ENCODE results near the gene ACTR8.
"Not testable (repeated sequence)": the region's sequence is repeated elsewhere in the genome, so short reads cannot be mapped to it uniquely, and the experiment has no call there.

Gene ACTR8, protein sequence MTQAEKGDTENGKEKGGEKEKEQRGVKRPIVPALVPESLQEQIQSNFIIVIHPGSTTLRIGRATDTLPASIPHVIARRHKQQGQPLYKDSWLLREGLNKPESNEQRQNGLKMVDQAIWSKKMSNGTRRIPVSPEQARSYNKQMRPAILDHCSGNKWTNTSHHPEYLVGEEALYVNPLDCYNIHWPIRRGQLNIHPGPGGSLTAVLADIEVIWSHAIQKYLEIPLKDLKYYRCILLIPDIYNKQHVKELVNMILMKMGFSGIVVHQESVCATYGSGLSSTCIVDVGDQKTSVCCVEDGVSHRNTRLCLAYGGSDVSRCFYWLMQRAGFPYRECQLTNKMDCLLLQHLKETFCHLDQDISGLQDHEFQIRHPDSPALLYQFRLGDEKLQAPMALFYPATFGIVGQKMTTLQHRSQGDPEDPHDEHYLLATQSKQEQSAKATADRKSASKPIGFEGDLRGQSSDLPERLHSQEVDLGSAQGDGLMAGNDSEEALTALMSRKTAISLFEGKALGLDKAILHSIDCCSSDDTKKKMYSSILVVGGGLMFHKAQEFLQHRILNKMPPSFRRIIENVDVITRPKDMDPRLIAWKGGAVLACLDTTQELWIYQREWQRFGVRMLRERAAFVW

DNA sequence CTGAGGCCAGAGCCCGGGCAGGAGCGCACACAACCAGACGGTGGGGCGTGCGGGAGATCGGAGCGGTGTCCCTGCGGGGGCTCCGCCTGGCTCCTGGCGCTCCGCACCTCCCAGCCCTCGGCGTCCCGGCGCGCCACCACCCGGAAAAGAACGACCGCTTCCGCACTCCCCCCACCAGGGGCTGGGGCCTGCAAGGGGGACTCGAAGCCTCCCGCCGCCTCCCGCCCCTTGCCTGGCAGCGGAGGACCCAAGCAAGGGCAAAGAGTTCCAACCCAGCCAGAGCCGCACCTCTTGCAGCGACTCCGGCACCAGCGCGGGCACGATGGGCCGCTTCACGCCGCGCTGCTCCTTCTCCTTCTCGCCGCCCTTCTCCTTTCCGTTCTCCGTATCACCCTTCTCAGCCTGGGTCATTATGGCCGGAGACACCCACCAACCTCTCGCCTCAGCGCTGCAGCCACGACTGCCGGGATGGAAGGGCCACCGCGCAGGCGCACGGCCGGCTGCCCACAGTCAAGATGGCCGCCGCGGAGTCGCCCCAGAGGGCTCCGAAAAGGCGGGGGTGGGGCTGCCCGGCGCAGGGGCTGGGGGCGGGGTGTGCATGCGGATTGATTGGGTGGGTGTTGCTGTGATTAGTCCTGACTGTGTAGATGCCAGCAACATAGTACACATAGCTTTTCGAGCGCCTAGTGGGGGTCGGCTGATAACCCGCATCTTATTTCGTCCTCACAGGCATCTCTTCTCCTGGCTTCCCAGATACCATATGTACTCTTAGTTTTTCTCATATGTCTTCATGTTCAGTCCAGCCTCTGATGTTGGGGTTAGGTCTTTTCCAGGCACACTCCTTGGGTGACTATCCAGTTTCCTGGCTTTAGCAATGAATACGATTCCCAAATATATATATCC is at the start of gene ACTR8:
Gene ACTR8, minus strand, starts transcription at position 462 of the 903 bp plus-strand sequence. Its CDS starts 51 bp downstream, at position 411.
- peak; percentile 90 for DNase-seq

DNA sequence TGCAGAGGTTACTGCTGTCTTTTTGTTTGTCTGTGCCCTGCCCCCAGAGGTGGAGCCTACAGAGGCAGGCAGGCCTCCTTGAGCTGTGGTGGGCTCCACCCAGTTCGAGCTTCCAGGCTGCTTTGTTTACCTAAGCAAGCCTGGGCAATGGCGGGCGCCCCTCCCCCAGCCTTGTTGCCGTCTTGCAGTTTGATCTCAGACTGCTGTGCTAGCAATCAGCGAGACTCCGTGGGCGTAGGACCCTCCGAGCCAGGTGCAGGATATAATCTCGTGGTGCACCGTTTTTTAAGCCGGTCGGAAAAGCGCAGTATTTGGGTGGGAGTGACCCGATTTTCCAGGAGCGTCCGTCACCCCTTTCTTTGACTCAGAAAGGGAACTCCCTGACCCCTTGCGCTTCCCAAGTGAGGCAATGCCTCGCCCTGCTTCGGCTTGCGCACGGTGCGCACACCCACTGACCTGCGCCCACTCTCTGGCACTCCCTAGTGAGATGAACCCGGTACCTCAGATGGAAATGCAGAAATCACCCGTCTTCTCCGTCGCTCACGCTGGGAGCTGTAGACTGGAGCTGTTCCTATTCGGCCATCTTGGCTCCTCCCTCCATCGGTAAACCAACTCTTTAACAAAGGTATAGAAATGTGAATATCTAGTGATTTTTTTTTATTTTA is 45.4 kb upstream of the ACTR8 start:
- not testable (repeated sequence) for DNase-seq

DNA sequence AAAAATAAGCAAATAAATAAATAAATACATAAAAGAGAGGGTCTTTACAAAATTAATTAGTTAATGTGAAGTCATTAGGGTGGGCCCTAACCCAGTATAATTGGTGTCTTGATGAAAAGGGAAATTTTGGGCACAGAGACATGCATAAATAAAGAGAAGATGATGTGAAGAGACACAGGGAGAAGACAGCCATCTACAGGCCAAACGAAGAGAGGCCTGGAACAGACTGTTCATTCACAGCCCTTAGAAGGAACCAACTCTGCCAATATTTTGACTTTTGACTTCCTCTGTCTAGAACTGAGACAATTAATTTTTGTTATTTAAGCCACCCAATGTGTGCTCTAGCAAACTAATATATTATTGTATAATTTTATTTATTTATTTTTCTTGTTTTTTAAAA is 39.3 kb upstream of the ACTR8 start:
- DNase-seq: peak; percentile 39

GRCh38 chr3:53919741-53920140 is 37.8 kb upstream of the ACTR8 start:
- no peak for DNase-seq

DNA sequence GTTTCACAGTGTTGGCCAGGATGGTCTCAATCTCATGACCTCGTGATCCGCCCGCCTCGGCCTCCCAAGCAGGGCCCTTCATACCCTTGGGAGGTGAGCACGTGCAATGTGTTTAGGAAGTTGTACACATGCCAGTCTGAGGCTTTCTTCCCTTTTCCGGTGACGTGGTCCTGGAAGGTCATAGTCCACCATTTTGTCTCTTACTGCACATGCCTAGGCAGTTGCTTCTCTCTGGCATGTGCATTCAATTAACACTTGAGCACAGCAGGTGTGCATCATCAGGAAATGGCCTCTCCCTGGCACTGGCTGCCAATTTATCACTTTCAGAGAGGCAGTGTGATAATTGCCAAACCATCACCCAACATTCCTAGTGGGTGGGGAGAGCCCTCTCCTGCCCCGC is 31.4 kb upstream of the ACTR8 start:
- DNase-seq: no peak

DNA sequence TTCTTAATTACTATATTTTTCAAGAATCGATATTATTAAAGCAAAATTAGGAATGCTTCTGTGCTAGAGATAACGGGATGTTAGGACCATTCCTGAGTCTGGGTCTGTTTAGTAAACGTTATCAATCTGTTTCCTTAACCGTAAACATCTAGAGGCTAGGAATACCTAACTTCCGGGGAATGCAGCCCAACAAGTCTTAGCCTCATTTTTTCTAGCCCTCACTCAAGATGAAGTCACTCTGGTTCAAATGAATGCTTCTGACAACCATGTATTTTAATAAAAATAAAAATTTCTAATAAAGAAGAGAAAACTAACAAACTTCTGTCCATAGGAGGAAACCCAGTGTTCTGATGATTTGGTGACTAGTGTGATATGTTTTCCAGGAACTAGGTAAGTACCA is 20.8 kb upstream of the ACTR8 start:
- DNase-seq: no peak

GRCh38 chr3:53902067-53902466 is 20.1 kb upstream of the ACTR8 start:
- no peak for DNase-seq

DNA sequence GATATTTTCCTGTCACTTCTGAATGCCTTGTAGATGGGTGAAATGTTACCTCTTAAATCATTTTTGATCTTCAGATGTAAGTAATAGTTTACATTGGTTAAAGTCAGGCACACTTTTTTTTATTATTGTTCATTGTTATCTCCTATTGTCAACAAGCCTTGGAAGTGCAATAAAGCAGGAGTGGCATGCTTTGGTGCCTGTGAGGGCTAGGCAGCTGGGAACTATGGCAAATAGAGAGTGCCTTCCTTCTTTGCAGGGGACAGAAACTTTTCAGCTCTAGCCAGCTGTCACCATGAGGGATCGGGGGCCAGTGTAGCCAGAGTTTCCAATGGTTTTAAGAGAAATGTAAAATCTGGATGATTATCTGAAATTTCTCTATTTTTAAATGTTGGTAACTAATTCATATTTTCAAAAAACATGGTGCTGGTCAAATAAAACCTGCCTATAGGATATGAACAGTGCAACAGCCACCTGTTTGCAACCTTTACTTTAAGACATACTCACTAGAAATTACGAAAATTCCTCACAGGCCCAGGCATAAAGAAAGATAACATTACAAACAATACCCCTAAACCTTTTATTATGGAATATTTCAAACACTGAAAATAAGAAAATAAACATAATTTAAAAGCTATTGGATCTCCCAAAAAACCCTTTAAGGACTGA is 18.8 kb upstream of the ACTR8 start:
- DNase-seq: no peak

- DNase-seq: no peak
These were observed 17.8 kb upstream of the ACTR8 start for GRCh38 chr3:53899750-53900149.

- DNase-seq: no peak
These were observed 10.3 kb upstream of the ACTR8 start for GRCh38 chr3:53892286-53892637.

DNA sequence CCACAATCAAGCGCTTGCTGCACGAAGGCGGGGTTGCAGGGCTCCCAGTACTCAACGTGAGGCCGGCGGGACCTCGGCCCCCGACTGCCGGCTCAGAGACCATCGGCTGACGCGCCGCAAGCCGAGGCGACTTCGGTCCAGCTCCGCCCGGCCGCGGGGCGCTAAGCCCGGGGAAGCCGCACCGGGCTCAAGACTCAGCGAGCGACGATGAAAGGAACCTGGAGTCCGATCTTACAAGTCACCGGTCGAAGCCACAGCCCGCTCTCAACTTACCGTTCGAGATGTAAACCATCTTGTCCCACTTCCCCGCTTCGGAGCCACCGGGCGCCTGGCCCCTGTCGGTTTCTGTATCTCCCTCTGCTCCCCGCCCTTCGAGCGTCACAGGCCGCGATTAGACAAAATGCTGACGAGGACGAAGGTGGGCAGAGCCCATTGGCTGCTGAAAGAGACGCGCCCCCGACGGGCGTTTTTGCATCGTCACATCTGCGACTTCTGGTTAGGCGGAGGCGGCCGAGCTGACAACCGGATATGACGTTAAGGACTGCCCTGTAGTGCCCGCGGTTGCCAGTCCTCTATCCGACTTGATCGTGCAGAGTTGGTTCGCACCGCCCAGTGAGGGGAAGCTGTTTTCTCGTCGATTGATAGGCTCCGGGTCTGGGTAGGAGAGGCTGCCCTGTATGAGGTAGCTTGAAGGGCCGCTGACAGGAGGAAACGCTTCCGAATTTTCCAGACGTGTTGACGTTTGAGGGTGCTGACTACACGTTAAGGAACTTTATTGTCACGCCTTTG is 9.7 kb upstream of the ACTR8 start, which contains the start of gene SELENOK:
Gene SELENOK, minus strand, starts transcription at position 363 of the 789 bp plus-strand sequence.
- DNase-seq: peak; percentile 99

DNA sequence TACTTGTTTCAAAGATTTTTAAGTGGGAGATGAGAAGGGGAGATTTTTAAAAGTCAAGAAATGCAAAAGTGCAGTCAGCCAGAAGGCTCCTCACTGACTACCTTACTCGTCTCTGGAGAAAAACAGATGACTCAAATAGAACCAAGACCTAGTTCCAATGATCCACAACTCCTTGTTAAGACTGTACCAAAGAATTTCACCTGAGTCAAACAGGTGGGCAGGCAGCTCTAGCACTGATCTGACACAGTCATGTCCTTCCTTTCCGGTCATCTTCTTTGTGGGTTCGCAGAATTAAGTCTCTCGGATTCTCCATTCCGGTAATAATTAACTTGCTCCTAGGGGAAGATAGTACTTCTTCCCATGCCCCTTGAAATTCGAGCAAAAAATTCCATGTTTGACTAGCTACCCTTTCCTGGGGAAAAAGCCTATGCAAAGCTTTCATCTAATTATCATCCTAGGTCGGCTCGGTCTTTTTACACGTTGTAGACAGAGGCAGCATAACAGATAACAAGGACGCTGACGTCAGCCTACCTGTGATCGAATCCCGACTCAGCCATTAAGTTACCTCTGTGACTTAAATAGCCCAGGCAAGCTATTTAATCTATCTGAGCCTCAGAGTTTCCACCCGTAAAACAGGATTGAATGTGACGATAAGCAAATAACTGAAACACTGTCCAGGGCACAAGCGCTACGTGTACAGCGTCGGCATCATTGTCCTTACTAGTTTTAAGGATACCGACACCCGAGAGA is 8.9 kb upstream of the ACTR8 start:
- peak; percentile 69 for DNase-seq

DNA sequence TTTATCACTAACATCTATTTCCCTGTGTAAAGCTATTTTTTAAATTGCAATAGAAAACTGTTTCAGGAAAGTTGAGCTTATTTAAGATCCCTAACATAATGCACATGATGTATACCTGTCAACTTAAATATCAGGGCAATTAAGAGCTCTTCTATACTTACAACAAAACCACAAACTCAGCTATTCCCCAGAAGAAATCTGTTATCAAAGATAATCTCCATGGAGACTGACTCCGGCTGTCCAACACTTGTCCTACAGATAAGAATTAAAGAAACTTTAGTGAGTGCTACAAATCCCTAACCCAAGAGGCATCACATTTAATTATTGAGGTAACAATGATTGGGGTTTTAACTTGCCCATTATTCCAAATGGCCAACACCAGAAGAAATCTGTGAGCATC is 6.3 kb upstream of the ACTR8 start:
- DNase-seq: peak; percentile 83

DNA sequence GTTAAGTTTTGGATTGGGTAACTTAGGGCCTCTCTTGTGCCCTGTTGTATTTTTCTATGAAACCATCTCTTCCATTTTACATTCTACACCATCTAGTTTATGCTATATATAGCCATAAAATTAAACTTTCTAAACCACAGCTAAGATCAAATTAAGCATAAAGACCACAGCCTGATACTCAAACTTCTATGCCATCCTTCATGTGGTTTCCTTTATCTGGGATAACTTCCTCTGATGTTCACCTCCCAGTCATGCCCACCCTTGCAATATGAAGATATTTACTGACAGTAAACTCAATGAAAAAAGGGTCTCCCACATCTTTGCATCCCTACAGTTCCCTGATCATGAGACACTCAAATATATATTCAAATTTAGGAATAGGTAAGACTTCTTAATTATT is 5.5 kb upstream of the ACTR8 start:
- DNase-seq: no peak

- no peak for DNase-seq
These were observed 3.3 kb upstream of the ACTR8 start for GRCh38 chr3:53885239-53885638.

DNA sequence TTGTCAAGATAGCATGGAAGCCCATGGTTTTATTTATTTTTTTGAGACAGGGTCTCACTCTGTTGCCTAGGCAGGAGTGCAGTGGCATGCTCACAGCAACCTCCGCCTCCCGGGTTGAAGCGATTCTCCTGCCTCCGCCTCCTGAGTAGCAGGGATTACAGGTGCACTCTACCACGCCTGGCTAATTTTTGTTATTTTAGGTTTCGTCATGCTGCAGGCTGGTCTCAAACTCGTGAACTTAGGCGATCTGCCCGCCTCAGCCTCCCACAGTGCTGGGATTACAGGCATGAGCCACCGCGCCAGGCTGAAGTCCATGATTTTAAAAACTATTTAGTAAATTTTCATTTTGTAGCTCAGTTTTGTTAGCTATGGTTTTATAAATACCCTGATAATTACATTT is 2.7 kb upstream of the ACTR8 start:
- no peak for DNase-seq

- DNase-seq: no peak
These were observed 1.1 kb upstream of the ACTR8 start for GRCh38 chr3:53883008-53883407.

DNA sequence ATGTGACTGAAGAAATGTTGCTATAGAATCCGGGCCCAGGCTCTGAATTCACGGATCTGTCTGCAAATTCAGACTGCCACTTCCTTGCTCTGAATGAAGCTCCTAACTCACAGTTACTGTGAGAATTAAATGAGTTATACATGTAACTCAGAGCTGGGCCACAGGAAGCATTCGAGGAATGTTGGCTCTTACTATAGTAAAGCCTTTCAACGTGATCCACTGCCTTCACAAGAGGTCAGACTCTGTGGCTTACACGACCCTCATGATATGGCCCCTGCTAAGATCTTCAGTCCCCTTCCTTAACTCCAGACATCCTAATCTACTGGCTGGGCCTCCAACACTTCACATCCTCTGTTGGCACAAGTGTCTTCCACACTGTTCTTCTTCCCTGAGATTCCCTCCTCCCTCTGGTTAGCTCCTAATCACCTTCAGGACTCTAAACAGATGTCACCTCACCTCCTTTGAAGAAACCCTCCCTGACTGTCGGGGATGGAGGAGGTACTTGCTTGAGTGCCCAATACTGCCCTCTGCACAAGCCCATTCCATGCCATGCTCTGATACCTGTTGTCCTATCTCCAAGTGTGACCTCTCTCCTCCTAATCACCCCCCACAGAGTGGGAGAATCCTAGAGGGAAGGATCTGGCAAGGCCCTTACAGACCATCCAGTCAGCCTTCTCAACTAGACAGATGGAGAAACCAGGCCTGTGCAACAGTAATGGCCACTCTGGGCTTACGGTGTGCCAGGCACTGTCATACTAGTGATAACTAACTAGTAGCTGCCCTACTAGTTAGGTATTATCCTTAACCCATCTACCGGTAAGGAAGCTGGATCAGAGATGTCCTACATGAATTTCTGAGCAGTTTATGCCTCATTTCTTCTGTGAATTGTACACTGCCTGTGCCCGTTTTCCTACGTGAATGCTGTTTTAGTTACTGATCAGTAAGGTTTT is 1.3 kb downstream of the ACTR8 start:
- peak; percentile 13 for DNase-seq

DNA sequence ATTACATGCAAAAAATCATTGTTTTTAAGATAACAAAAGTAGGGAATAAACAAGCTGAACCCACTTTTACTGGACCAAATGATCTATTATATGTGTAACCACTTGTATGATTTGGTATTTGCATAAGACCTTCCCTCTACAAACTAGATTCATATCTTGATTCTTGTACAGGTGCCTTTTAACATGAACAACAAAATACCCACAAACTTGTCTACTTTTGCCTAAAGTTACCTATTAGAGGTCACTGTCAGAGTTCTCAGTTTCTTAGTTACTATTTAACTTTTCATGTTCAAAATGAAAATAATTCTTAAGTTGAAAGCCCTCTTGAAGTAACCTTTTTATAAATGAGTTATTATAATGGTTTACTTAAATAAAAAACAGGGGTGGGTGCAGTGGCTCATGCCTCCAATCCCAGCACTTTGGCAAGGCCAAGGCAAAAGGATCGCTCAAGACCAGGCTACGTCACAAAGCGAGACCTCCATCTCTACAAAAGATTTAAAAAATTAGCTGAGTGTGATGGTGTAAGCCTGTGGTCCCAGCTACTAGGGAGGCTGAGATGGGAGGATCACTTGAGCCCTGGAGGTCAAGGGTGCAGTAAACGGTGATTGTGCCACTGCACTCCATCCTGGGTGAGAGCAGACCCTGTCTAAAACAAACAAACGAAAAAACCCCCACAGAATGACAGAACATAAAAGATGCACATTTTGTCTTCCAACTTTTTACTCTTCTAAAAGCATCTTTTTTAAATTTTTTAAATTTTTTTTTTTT is 16.0 kb downstream of the ACTR8 start:
- DNase-seq: no peak
